GM23248 (cell line): ENCODE measurements around the gene CAPN14.

Experiments used
- EZH2 ChIP-seq: fragments of 200-600 bp; sonication (generic); IDR thresholded peaks from 2 replicates; pipeline ENCODE4 v1.6.1; 2018; ENCODE audit warnings: antibody characterized with exemption, mild to moderate bottlenecking; ENCODE audit not compliant: insufficient read depth, poor library complexity, severe bottlenecking
- EZH2phosphoT487 ChIP-seq: fragments of 200-600 bp; sonication (generic); IDR thresholded peaks from 2 replicates; pipeline ENCODE4 v1.6.1; 2018; ENCODE audit warnings: antibody characterized with exemption, moderate library complexity, mild to moderate bottlenecking, low read depth; ENCODE audit not compliant: insufficient read depth

DNA sequence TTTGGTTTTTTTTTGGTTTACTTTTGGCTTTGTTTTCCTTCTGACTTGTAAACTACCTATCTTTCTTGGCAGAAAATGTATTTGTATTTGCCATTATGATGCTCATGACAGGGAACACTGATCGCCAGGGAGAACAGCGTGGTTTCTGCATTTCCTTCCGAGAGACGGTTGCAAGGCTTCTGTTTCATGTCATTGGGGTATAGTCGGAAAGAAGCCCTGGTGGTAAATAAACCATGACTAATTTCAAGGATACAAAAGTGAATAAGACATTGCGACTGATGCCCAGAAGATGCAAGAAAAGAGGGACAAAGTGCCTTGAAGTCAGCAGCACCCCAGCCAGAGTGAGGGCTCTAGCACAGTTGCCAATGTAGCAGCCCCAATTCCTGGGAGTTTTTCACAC, 4.2 kb upstream of the CAPN14 start:
- TF ChIP-seq EZH2 (no peak), EZH2phosphoT487 (no peak)
